ENCODE measurements around the gene UST. TPM values are rescaled to one million over a fixed set of nuclear protein-coding genes. Genes with fewer than 3 reads are reported as not detected.

Gene UST
- total and polyA plus RNA-seq, 7 experiments from 2014 or later: 0.35 to 2.6 (median 0.46) TPM; not detected in 2

- Histone ChIP-seq H3K27me3 (ENCODE audit: control insufficient read depth in 2 of 2, insufficient read depth in 2 of 2, low read length in 2 of 2) (no peaks in the 10 kb centered on the region), H3K4me3 (ENCODE audit: low read length) (no peak overlapping the region), H3K36me3 (ENCODE audit: control insufficient read depth in 2 of 3, insufficient read depth in 3 of 3, low read length in 3 of 3) (no peaks in the 10 kb centered on the region), H3K27ac (ENCODE audit: low read depth, low read length) (no peak overlapping the region), H3K4me1 (ENCODE audit: control insufficient read depth in 2 of 2, insufficient read depth in 2 of 2, low read length in 2 of 2) (peaks cover 0 to 18% of the 10 kb centered on the region in 2 donors), H3K9me3 (ENCODE audit: control insufficient read depth in 2 of 3, low read length in 3 of 3) (no peaks in the 10 kb centered on the region)
- ChIA-PET CTCF (interaction anchor here (1.2 kb wide), 1 partner anchor 9 kb away, joined by 5 read pairs; no protein-coding TSS in a partner anchor), POLR2A (interaction anchor here (1.2 kb wide), 1 partner anchor 10 kb away, joined by 3 read pairs; no protein-coding TSS in a partner anchor)
- Mint-ChIP-seq H3K4me1 (peaks cover 11 to 47% (median 18%) of the 10 kb centered on the region in 7 donors), H3K27me3 (no peaks in the 10 kb centered on the region), H3K9me3 (peaks cover 0 to 7% (median 0%) of the 10 kb centered on the region in 11 donors), H3K4me3 (no peak overlapping the region), H3K27ac (no peak overlapping the region), H3K36me3 (peaks cover 0 to 16% (median 0%) of the 10 kb centered on the region in 5 donors)
- intact Hi-C loops (cut with micrococcal nuclease): no loop called here
- DNase-seq: no peak
- no peak for ATAC-seq
Measured at GRCh38 chr6:149055195-149055899, 308.5 kb downstream of the UST start.

DNA sequence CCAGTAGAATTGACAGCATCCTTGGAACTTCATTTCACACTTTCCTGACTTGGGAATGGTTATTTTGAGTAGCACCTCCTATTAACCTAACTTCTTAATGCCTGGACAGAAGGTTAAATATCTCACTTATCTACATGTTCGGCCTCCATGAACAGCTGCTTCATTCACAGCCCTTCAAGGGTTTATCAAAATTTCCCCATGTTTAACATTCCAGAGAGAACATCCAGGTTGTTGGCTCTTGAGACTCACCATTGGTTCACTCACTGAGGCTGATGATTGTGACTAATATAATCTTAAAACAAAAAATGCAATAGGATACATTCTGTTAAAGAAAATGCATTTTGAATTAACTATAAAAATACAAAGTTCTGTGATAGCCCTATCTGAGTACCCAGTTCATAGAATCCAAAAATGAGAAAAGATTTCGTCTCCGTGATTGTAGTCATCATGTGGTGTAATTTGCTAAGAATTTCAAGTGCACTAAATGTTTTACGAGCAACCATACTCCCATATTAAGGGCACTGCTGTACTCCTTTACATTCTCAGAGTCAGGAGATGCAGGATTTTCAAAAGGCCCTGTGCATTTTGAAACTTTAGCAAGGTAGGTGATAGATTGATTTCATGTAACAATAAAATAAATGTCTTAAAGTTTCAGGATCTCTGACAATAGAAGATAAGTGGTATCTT is 310.1 kb downstream of the UST start:
- POLR2A ChIA-PET: interaction anchor here (1.0 to 1.2 kb wide), 2 partner anchors 9 to 13 kb away, joined by 3 read pairs; no protein-coding TSS in a partner anchor

DNA sequence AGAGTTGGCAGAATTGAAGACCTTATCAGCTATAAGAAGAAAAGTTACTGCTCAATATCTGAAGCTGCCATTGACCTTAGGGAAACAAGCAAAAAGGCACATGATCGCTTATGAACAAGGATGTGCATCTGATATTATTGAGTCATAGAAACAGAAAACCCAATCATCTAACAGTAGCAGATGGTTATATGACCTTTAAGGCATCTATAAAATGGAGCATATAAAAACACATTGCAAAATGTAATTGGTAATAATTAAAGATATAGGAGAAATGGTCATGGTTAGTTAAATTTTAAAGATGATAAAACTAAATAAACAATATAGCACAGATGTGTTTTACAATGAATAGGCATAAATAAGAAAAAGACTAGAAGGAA is 310.6 kb downstream of the UST start:
- ChIA-PET POLR2A (interaction anchor here (0.6 kb wide), 1 partner anchor 8 kb away, joined by 3 read pairs; no protein-coding TSS in a partner anchor), CTCF (no interaction called here)
- Mint-ChIP-seq H3K4me1 (peaks cover 20 to 63% (median 31%) of the 10 kb centered on the region in 7 donors), H3K27me3 (no peaks in the 10 kb centered on the region), H3K27ac (peak overlapping the region in 1 of 9 donors; percentile 6), H3K9me3 (peaks cover 0 to 2% (median 0%) of the 10 kb centered on the region in 11 donors), H3K4me3 (no peak overlapping the region), H3K36me3 (peaks cover 0 to 15% (median 0%) of the 10 kb centered on the region in 5 donors)
- ATAC-seq (no peak), DNase-seq (no peak)
- no peaks in the 10 kb centered on the region for H3K27me3 ChIP-seq (ENCODE audit: control insufficient read depth in 2 of 2, insufficient read depth in 2 of 2, low read length in 2 of 2)
- no peaks in the 10 kb centered on the region for H3K36me3 ChIP-seq (ENCODE audit: control insufficient read depth in 2 of 3, insufficient read depth in 3 of 3, low read length in 3 of 3)
- no peak overlapping the region for H3K4me3 ChIP-seq (ENCODE audit: low read length)
- H3K27ac ChIP-seq (ENCODE audit: low read depth, low read length): no peak overlapping the region
- H3K4me1 ChIP-seq (ENCODE audit: control insufficient read depth in 2 of 2, insufficient read depth in 2 of 2, low read length in 2 of 2): peaks cover 7 to 28% of the 10 kb centered on the region in 2 donors
- no peaks in the 10 kb centered on the region for H3K9me3 ChIP-seq (ENCODE audit: control insufficient read depth in 2 of 3, low read length in 3 of 3)
- intact Hi-C loops (cut with micrococcal nuclease): no loop called here

More for the DNA sequence above, 310.1 kb downstream of the UST start:
- H3K36me3 ChIP-seq (ENCODE audit: control insufficient read depth in 2 of 3, insufficient read depth in 3 of 3, low read length in 3 of 3): no peaks in the 10 kb centered on the region
- peaks cover 0 to 2% (median 0%) of the 10 kb centered on the region in 11 donors for H3K9me3 Mint-ChIP-seq
- no peaks in the 10 kb centered on the region for H3K9me3 ChIP-seq (ENCODE audit: control insufficient read depth in 2 of 3, low read length in 3 of 3)
- no peak overlapping the region for H3K4me3 ChIP-seq (ENCODE audit: low read length)
- no peak overlapping the region for H3K27ac Mint-ChIP-seq
- H3K4me1 ChIP-seq (ENCODE audit: control insufficient read depth in 2 of 2, insufficient read depth in 2 of 2, low read length in 2 of 2): peaks cover 7 to 28% of the 10 kb centered on the region in 2 donors
- intact Hi-C loops (cut with micrococcal nuclease): no loop called here
- no peak overlapping the region for H3K27ac ChIP-seq (ENCODE audit: low read depth, low read length)
- H3K4me3 Mint-ChIP-seq: no peak overlapping the region
- peaks cover 0 to 16% (median 0%) of the 10 kb centered on the region in 5 donors for H3K36me3 Mint-ChIP-seq
- peaks cover 19 to 59% (median 31%) of the 10 kb centered on the region in 7 donors for H3K4me1 Mint-ChIP-seq
- CTCF ChIA-PET: no interaction called here
- ATAC-seq (no peak), DNase-seq (no peak)
- H3K27me3 ChIP-seq (ENCODE audit: control insufficient read depth in 2 of 2, insufficient read depth in 2 of 2, low read length in 2 of 2): no peaks in the 10 kb centered on the region
- H3K27me3 Mint-ChIP-seq: no peaks in the 10 kb centered on the region

DNA sequence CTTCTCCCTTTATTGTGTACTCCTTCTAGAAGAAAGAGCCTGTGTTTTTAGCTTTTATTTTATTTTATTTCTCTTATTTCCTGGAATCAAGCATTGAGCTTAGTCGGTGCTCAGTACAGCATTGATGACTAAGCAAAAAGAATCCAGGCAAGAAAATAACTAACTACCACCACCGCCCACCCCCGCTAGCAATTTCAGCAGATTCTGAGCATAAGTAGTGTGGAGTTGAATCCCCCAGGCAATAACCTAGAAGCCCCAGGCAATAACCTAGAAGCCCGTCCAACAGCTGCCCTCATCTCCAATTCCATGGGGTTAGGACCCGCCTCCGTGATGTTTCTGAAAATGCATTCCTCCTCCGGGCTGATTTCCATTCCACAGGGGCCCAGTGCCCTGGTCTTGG is 312.7 kb downstream of the UST start:
- peaks cover 0 to 7% (median 0%) of the 10 kb centered on the region in 5 donors for H3K36me3 Mint-ChIP-seq
- Histone ChIP-seq H3K36me3 (ENCODE audit: control insufficient read depth in 2 of 3, insufficient read depth in 3 of 3, low read length in 3 of 3) (no peaks in the 10 kb centered on the region), H3K27me3 (ENCODE audit: control insufficient read depth in 2 of 2, insufficient read depth in 2 of 2, low read length in 2 of 2) (no peaks in the 10 kb centered on the region), H3K9me3 (ENCODE audit: control insufficient read depth in 2 of 3, low read length in 3 of 3) (no peaks in the 10 kb centered on the region), H3K27ac (ENCODE audit: low read depth, low read length) (no peak overlapping the region), H3K4me3 (ENCODE audit: low read length) (no peak overlapping the region), H3K4me1 (ENCODE audit: control insufficient read depth in 2 of 2, insufficient read depth in 2 of 2, low read length in 2 of 2) (peaks cover 7 to 18% of the 10 kb centered on the region in 2 donors)
- ATAC-seq: no peak
- intact Hi-C loops (cut with micrococcal nuclease): no loop called here
- H3K4me3 Mint-ChIP-seq: peak overlapping the region in 2 of 10 donors; percentile 24 to 82
- peak overlapping the region in 4 of 9 donors; percentile 55 to 95 (median 62) for H3K27ac Mint-ChIP-seq
- POLR2A ChIA-PET: interaction anchor here (0.5 to 0.6 kb wide), 3 partner anchors 16 to 364 kb away, joined by 3 read pairs; no protein-coding TSS in a partner anchor
- no peak for DNase-seq
- peaks cover 0 to 1% (median 0%) of the 10 kb centered on the region in 11 donors for H3K9me3 Mint-ChIP-seq
- CTCF ChIA-PET: no interaction called here
- no peaks in the 10 kb centered on the region for H3K27me3 Mint-ChIP-seq
- peaks cover 15 to 69% (median 31%) of the 10 kb centered on the region in 7 donors for H3K4me1 Mint-ChIP-seq

- Mint-ChIP-seq H3K9me3 (peaks cover 0 to 1% (median 0%) of the 10 kb centered on the region in 11 donors), H3K27ac (peak overlapping the region; percentile 23 to 95 (median 68)), H3K36me3 (peaks cover 0 to 7% (median 0%) of the 10 kb centered on the region in 5 donors), H3K4me3 (peak overlapping the region; percentile 47 to 83 (median 78)), H3K4me1 (peaks cover 17 to 71% (median 34%) of the 10 kb centered on the region in 7 donors), H3K27me3 (no peaks in the 10 kb centered on the region)
- Histone ChIP-seq H3K4me3 (ENCODE audit: low read length) (peak overlapping the region; percentile 25), H3K36me3 (ENCODE audit: control insufficient read depth in 2 of 3, insufficient read depth in 3 of 3, low read length in 3 of 3) (no peaks in the 10 kb centered on the region), H3K9me3 (ENCODE audit: control insufficient read depth in 2 of 3, low read length in 3 of 3) (no peaks in the 10 kb centered on the region), H3K4me1 (ENCODE audit: control insufficient read depth in 2 of 2, insufficient read depth in 2 of 2, low read length in 2 of 2) (peaks cover 9 to 16% of the 10 kb centered on the region in 2 donors), H3K27ac (ENCODE audit: low read depth, low read length) (no peak overlapping the region), H3K27me3 (ENCODE audit: control insufficient read depth in 2 of 2, insufficient read depth in 2 of 2, low read length in 2 of 2) (no peaks in the 10 kb centered on the region)
- POLR2A ChIA-PET: no interaction called here
- intact Hi-C loops (cut with micrococcal nuclease): loop anchor here in 1 of 2 donors (1.0 kb wide), 2 partner anchors 13 to 27 kb away; no protein-coding TSS in a partner anchor
- ATAC-seq (peak; percentile 89), DNase-seq (peak in 7 of 9 donors; percentile 21 to 54 (median 25))
- CTCF ChIA-PET: interaction anchor here (0.5 to 0.6 kb wide), 2 partner anchors 93 to 375 kb away, joined by 3 read pairs; no protein-coding TSS in a partner anchor
Measured at GRCh38 chr6:149060300-149060984, 313.6 kb downstream of the UST start.
